Measurements from ENCODE around the gene CDCA7L. TPM values are rescaled to one million over a fixed set of nuclear protein-coding genes. Genes with fewer than 3 reads are reported as not detected.

CDCA7L gene
- total RNA-seq, 1 donor from 2014 or later, result 15.2 TPM

DNA sequence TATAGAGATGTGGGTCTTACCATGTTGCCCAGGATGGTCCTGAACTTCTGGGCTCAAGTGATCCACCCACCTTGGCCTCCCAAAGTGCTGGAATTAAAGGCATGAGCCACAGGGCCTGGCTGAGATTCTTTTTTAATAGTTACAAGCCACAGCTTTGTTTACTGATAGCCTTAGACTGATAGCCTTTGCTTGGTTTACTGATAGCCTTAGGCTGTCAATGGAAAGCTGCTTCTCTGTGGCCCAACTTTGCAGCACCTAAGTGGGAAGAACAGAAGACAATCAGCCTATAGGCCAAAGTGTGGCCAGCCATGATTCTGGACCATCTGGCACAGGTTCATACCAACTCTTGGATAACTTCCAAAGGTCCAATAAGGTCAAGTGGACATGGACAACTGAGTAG is 24.1 kb upstream of the CDCA7L start:
- no peak for FAIRE-seq
- no peaks in the 10 kb centered on the region for H3K4me1 ChIP-seq (ENCODE audit: insufficient read depth, low read length)

DNA sequence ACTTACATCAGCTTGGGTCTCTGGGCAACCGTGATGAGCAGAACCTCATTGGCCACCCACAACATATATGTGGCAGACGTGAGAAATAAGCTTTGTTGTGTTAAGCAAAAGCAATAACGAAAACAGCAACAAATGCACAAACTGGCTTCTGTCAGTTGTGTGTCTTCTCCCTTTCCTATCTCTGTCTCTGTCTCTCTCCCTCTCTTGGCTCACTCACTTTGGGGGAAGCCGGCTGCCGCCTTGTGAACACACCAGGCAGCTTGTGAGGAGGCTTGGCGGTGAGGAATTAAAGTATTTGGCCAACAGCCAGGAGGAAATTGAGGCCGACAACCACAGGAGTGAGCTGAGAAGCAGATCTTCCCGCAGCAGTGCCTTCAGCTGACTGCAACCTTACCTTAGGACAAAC is 21.9 kb upstream of the CDCA7L start:
- H3K4me3 ChIP-seq (ENCODE audit: insufficient read depth, low read depth, low read length), result no peak overlapping the region
- Mint-ChIP-seq H3K9me3 (ENCODE audit: unreplicated experiment) (no peaks in the 10 kb centered on the region), H3K4me3 (ENCODE audit: unreplicated experiment) (no peak overlapping the region), H3K4me1 (ENCODE audit: low read depth, unreplicated experiment) (peaks cover 3% of the 10 kb centered on the region), H3K36me3 (ENCODE audit: low read depth, unreplicated experiment) (no peaks in the 10 kb centered on the region), H3K27me3 (ENCODE audit: low read depth, unreplicated experiment) (peaks cover 6% of the 10 kb centered on the region), H3K27ac (ENCODE audit: unreplicated experiment) (no peak overlapping the region)
- H3K4me2 ChIP-seq (ENCODE audit: low read length), result no peak overlapping the region
- no peak overlapping the region for H3K9ac ChIP-seq (ENCODE audit: low read length)
- no peak for DNase-seq (ENCODE audit: low read depth)
- no peak for FAIRE-seq
- no peaks in the 10 kb centered on the region for H3K27me3 ChIP-seq (ENCODE audit: insufficient read depth, low read length)
- no peaks in the 10 kb centered on the region for H3K4me1 ChIP-seq (ENCODE audit: insufficient read depth, low read length)
- H3K9me3 ChIP-seq (ENCODE audit: insufficient read depth, low read depth, low read length), result no peaks in the 10 kb centered on the region
- no peaks in the 10 kb centered on the region for H4K20me1 ChIP-seq (ENCODE audit: insufficient read depth, low read length)
- no peaks in the 10 kb centered on the region for H3K36me3 ChIP-seq (ENCODE audit: insufficient read depth, low read length)
- no peak overlapping the region for H2AFZ ChIP-seq (ENCODE audit: low read depth, low read length)
- TF ChIP-seq, protein P1, sequence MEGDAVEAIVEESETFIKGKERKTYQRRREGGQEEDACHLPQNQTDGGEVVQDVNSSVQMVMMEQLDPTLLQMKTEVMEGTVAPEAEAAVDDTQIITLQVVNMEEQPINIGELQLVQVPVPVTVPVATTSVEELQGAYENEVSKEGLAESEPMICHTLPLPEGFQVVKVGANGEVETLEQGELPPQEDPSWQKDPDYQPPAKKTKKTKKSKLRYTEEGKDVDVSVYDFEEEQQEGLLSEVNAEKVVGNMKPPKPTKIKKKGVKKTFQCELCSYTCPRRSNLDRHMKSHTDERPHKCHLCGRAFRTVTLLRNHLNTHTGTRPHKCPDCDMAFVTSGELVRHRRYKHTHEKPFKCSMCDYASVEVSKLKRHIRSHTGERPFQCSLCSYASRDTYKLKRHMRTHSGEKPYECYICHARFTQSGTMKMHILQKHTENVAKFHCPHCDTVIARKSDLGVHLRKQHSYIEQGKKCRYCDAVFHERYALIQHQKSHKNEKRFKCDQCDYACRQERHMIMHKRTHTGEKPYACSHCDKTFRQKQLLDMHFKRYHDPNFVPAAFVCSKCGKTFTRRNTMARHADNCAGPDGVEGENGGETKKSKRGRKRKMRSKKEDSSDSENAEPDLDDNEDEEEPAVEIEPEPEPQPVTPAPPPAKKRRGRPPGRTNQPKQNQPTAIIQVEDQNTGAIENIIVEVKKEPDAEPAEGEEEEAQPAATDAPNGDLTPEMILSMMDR (IDR thresholded peaks at IDR 0.05; ENCODE audit: insufficient read depth, low read depth, low read length), result no peak
- TF ChIP-seq EZH2 (IDR thresholded peaks at IDR 0.05; ENCODE audit: insufficient read depth, low read length), result no peak
- H3K79me2 ChIP-seq (ENCODE audit: insufficient read depth, low read length), result no peaks in the 10 kb centered on the region
- H3K27ac ChIP-seq (ENCODE audit: low read depth, low read length), result no peak overlapping the region

More for the DNA sequence above, 24.1 kb upstream of the CDCA7L start:
- TF ChIP-seq, protein P1 (IDR thresholded peaks at IDR 0.05; ENCODE audit: insufficient read depth, low read depth, low read length), result no peak
- no peak for TF ChIP-seq EZH2 (IDR thresholded peaks at IDR 0.05; ENCODE audit: insufficient read depth, low read length)
- DNase-seq (ENCODE audit: low read depth), result no peak
- Histone ChIP-seq H3K27ac (ENCODE audit: low read depth, low read length) (no peak overlapping the region), H3K4me3 (ENCODE audit: insufficient read depth, low read depth, low read length) (no peak overlapping the region), H3K9me3 (ENCODE audit: insufficient read depth, low read depth, low read length) (no peaks in the 10 kb centered on the region), H3K79me2 (ENCODE audit: insufficient read depth, low read length) (no peaks in the 10 kb centered on the region), H3K36me3 (ENCODE audit: insufficient read depth, low read length) (no peaks in the 10 kb centered on the region), H3K27me3 (ENCODE audit: insufficient read depth, low read length) (no peaks in the 10 kb centered on the region), H4K20me1 (ENCODE audit: insufficient read depth, low read length) (no peaks in the 10 kb centered on the region), H3K4me2 (ENCODE audit: low read length) (no peak overlapping the region), H2AFZ (ENCODE audit: low read depth, low read length) (no peak overlapping the region), H3K9ac (ENCODE audit: low read length) (no peak overlapping the region)
- Mint-ChIP-seq H3K4me1 (ENCODE audit: low read depth, unreplicated experiment) (peaks cover 3% of the 10 kb centered on the region), H3K36me3 (ENCODE audit: low read depth, unreplicated experiment) (no peaks in the 10 kb centered on the region), H3K27me3 (ENCODE audit: low read depth, unreplicated experiment) (peaks cover 3% of the 10 kb centered on the region), H3K9me3 (ENCODE audit: unreplicated experiment) (no peaks in the 10 kb centered on the region), H3K27ac (ENCODE audit: unreplicated experiment) (no peak overlapping the region), H3K4me3 (ENCODE audit: unreplicated experiment) (no peak overlapping the region)

DNA sequence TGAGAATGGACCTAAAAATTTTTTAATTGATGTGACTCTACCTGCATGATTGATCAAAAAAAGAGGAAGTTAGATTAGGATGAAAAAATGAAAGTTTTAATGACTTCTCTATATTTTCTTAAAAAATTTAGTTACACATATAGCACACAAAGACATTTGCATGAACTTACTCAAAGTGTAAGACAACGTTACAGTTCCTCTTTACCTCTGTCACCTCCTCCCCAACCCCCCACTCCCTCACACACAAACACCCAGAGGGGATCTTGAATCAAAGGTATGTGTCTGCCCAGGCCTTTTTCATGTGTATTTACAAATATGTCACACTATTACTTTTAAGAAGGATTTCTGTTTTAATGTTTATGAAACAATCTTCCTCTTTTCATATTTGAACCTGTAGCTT is 20.6 kb upstream of the CDCA7L start:
- Histone ChIP-seq H3K27me3 (ENCODE audit: insufficient read depth, low read length) (no peaks in the 10 kb centered on the region), H3K4me3 (ENCODE audit: insufficient read depth, low read depth, low read length) (no peak overlapping the region), H3K4me2 (ENCODE audit: low read length) (no peak overlapping the region), H3K4me1 (ENCODE audit: insufficient read depth, low read length) (peaks cover under 1% of the 10 kb centered on the region), H4K20me1 (ENCODE audit: insufficient read depth, low read length) (no peaks in the 10 kb centered on the region), H2AFZ (ENCODE audit: low read depth, low read length) (no peak overlapping the region), H3K9me3 (ENCODE audit: insufficient read depth, low read depth, low read length) (no peaks in the 10 kb centered on the region), H3K9ac (ENCODE audit: low read length) (no peak overlapping the region), H3K36me3 (ENCODE audit: insufficient read depth, low read length) (no peaks in the 10 kb centered on the region), H3K79me2 (ENCODE audit: insufficient read depth, low read length) (no peaks in the 10 kb centered on the region), H3K27ac (ENCODE audit: low read depth, low read length) (no peak overlapping the region)
- peaks cover 7% of the 10 kb centered on the region for H3K4me1 Mint-ChIP-seq (ENCODE audit: low read depth, unreplicated experiment)
- DNase-seq (ENCODE audit: low read depth) (no peak), FAIRE-seq (no peak)
- H3K27me3 Mint-ChIP-seq (ENCODE audit: low read depth, unreplicated experiment), result peaks cover 6% of the 10 kb centered on the region
- H3K36me3 Mint-ChIP-seq (ENCODE audit: low read depth, unreplicated experiment), result no peaks in the 10 kb centered on the region
- no peak overlapping the region for H3K27ac Mint-ChIP-seq (ENCODE audit: unreplicated experiment)
- no peak overlapping the region for H3K4me3 Mint-ChIP-seq (ENCODE audit: unreplicated experiment)
- TF ChIP-seq, protein P1 (IDR thresholded peaks at IDR 0.05; ENCODE audit: insufficient read depth, low read depth, low read length), result no peak
- TF ChIP-seq EZH2 (IDR thresholded peaks at IDR 0.05; ENCODE audit: insufficient read depth, low read length), result no peak
- no peaks in the 10 kb centered on the region for H3K9me3 Mint-ChIP-seq (ENCODE audit: unreplicated experiment)

Data from astrocyte (in vitro differentiated cells and primary cell).